GM19468 (cell line): ENCODE measurements around the gene MRAS.

Experiments
- ATAC-seq: cut with Tn5 transposase; IDR thresholded peaks from one replicate; pipeline ENCODE4 v1.9.1; 2021; ENCODE audit warnings: mild to moderate bottlenecking, moderate library complexity, moderate number of reproducible peaks; ENCODE audit not compliant: unreplicated experiment; ENCODE audit errors: extremely low read depth

The MRAS gene

DNA sequence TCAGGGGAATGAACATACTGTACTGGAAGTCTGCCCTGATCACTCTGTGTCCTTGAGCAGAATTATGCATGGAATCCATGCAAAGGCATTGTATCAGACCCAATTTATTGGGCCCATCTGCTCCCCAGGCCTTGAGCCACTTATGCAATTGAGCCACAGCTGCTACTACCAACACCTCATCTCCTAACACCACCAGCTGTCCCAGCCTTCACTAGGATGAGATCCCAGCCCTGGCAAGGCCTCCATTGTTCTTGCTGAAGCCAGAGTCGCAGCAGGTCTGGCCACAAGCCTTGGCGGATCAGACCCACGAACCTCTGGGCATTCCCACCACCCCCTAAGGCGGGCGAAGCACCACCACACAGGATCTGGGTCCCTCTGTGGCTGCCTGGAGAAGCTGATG lies 9.6 kb upstream of the MRAS start:
- ATAC-seq = no peak

DNA sequence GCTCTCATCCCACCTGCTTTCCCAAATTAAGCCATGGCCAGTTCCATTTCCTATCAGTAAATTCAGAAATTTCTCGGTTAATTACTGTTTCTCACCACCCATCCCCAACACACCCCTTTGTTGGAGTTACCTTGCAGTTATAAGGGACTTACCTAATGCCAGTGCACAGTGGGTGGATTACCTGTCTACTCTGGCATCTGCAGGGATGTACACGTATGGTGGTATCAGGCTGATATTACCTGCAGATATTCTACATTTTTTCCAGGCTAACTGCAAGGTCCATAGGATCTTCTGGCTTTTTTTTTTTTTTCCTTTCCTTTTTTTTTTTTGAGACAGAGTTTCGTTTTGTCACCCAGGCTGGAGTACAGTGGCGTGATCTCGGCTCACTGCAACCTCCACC lies 7.9 kb upstream of the MRAS start:
- no peak for ATAC-seq

DNA sequence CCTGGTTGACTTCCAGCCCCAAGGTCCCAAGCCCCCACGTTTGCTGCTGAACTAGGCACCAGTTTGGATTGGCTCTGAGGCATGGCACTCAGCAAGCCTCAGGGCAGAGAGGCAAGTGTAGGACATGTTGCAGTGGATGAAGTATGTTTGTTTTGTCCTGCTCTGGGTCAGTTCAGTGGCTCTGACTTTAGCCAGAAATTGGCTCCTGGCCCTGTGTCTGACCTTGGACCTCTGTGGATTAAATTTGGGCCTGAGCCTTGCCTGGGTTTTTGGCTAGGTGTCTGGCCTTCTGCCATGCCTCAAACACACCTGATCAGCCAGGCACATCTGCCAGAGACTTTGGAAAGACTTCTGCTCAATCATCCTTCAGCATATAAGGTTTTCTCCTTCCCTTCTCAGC lies 3.6 kb upstream of the MRAS start:
- no peak for ATAC-seq

DNA sequence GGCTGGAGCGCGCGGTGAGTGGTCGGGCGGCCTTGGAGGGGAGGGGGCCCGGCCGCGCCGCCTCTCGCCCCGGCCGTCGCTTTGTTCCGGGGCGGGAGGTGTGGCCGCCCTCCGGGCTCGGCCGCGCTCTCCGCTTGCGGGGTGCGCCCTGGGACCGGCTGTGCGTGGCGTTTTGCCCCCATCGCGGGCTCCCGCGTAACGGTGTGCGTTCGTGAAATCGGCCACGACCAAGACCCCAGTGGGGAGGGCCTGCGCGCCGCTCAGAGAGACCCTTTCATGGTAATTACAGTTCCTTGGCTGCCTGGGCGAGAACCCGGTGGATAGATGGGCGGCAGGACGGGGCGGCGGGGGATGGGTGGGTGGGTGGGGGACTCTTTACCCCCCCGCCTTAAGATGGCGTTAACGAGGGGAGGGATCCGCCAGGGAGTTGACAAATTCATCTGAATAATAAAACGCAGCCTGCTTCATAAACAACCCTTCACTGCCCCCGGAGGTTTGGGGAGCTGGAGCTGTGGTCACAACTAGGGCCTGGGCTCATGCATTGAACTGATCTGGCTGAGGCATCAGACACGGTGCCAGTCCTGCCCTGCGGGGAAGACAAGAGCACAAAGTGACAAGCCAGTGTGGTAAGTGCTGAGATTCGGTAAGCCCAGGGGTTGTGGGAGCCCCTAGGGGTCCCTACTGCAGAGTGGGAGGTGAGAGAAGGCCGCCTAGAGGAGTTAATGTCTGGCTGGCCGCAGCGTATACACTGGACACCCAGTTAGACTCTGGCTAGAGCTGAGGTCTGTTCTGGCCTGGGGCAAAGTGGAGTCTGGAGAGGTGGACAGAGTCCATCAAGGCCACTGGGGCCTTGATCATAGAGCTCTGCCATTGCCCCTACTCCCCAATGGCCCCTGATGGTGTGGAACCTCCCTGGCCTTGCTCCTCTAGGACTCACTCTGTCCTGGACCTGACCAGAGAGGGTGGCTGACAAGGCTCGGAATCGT lies 668 bp downstream of the MRAS start:
- no peak for ATAC-seq

DNA sequence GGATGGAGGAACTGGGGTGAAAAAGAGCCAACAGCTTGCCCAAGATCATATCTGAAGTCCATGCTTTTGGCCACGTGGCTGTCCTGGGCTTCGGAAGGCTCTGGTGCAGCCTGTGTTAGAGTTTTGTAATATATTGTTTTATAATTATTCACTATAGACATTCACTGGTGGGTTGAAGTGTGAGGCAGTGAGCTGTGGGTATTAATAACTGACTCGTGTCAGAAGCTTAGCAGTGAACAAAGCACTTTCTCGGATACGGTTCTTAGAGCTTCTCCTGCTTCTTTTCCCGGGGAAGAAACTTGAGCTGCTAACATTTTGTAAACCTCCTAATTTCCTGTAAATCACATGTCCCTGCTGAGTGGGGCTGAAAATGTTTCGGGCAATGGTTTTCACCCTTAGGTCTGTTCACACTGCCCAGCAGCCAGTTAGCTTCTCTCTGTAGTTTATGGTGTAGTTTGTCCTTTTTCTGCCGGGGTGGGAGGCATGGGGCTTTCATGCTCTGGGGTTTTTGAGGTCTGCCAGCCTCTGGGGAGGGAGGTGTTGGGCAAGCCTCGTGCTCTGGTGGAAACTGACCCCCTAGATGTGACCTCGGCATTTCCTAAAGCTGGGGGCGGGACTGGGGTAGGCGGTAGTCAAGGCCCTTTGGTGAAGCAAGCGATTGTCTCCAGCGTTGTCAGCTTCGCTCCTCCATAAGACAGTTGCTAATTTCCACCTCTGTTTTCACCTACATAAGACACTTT lies 1.7 kb downstream of the MRAS start:
- no peak for ATAC-seq

DNA sequence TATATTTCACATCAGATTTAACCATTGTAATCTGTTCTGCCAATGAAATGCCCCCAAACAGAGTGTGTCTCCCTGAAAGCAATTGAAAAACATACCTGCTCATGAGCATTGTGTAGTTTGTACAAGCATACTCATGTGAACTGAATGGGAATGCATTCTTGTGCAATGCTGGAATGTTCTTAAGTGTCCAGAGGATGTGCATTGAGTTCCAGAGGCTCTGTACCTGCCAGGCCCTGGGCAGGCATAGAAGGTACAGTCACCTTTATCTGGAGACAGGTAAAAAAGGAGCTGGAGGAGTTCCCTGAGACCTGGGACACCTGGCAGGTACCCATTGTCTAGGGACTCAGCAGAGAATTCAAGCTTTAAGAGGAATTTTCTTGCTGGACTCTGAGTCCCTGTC lies 2.8 kb downstream of the MRAS start:
- no peak for ATAC-seq

DNA sequence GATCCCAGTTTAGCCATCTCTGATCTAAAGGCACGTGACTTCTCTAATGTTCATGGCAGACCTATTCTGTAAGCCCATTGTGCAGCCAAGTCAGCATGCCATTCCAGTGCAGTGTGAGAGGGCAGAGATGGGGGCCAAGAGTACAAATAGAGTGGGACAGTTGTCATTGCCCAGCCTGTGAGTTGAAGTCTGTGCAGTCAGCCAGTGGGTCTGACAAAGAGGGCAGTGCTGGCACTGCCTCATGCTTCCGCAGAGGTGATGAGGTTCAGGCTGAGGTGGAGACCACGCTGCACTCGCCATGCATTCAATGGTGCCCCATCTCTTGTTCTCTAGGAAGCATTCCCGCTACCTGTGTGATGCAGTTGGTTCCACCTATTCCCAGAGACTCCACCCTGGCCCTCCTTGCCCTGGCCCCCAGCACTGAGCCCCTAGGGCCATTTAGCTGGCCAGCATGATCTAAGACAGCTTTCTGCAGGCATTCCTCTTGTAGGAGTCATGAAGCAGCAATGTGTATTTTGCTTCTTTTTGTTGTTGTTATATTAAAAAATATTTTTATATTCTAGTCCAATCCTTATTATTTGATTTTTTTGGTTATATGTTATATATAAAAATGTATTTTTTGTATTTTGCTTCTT lies 3.7 kb downstream of the MRAS start:
- ATAC-seq = no peak

DNA sequence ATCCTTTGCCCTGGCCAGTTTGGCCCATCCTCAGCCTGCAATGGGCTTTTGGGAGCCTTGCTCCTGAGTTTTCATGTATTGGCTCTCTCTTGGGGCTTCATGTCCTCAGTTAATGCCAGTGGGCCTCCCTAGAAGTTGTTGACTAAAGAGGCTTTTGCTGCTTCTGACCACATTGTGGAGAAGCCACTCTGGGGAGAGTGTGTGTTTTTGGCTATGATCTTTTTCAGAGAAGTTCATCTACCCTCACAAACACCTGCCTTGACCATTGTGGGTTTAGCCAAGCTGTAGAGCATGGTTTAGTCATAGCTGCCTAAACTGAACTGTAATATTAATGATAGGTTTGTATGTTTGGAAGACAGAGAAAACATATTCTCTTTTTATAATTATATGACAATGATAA lies 6.0 kb downstream of the MRAS start:
- no peak for ATAC-seq

DNA sequence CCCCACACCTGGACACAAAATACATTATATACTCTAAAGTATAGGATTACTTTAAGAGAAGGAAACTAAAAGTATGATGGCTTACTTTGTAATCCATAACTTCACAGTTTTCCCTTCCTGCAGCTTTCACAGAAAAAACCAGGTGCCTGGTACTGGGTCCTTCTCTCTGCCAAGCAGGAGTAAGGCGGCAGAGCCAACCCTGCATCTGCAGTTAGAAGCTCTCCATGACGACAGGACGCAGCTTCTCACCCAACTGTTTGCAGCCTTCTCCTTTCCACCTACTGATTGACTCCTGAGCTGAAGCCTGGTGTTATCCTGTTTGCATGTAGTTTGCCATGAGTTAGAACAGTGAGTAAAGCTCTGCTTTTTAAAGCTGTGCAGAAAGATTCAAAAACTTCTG lies 6.7 kb downstream of the MRAS start:
- ATAC-seq = no peak

DNA sequence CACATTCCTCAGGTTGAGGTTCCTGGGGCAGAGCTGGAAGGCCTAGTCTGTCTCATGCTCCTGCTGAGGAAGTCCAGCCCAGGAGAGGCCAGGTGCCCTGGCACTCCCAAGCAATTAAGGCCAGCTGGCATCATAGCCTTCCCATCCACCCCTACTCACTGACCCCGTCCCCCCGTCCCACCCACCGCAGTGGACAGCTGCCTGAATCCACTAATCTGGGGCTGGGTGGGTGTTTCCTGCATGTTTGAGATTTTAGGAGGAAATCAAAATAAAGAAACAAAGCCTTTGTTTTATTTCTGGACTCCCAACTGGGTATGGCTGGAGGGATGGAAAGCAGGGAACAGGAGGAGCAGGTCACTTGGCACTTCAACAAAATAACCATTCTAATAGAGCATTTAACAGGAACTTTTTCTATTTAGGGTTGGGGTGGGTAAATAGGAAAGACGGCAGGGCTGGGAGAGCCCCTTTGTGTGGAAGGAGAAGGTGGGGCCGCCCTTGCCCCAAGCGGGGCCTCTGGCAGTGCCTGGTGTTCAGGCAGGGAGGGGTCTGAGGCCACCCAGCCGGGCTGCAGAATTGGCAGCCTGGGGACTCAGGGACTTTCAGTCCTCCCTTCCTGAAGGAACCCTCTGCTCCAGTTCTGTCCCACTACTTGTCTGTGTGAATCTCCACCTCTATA lies 8.5 kb downstream of the MRAS start:
- ATAC-seq = no peak

DNA sequence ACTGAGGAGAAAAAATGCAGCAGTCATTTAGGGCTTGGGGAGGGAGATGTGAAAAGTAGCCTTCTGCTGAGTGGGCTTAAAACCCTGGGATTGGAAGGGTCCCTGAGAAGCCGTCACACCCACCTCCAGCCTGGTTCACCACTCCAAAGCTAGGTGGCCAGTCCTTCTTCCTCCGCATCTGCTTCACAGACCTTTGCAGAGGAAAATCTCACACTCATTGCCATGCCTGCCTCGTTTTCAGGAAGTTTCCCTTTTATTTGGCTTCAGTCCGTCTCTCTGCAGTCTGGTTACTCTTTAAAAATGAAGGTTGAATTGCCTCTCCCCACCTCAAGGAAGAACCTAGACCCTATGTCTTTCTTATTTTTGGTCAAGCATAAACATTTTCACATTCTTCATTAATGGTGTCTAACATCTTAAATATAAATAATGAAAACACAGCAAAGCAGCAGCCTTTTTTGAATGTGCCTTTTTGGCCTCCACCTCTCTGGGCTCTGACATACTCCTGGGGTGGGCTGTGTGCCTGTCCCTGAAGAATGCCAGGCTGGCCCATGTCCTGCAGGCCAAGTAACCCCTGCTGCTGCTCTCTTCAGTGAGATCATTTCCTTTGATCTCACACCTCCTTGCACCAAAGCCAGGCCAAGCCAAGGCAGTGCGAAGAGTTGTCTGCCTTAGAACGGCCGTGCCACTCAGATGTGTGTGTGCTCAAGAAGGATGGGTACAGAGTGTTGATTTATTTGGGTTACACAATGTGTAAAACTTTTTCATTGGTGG lies 11.0 kb downstream of the MRAS start:
- no peak for ATAC-seq

DNA sequence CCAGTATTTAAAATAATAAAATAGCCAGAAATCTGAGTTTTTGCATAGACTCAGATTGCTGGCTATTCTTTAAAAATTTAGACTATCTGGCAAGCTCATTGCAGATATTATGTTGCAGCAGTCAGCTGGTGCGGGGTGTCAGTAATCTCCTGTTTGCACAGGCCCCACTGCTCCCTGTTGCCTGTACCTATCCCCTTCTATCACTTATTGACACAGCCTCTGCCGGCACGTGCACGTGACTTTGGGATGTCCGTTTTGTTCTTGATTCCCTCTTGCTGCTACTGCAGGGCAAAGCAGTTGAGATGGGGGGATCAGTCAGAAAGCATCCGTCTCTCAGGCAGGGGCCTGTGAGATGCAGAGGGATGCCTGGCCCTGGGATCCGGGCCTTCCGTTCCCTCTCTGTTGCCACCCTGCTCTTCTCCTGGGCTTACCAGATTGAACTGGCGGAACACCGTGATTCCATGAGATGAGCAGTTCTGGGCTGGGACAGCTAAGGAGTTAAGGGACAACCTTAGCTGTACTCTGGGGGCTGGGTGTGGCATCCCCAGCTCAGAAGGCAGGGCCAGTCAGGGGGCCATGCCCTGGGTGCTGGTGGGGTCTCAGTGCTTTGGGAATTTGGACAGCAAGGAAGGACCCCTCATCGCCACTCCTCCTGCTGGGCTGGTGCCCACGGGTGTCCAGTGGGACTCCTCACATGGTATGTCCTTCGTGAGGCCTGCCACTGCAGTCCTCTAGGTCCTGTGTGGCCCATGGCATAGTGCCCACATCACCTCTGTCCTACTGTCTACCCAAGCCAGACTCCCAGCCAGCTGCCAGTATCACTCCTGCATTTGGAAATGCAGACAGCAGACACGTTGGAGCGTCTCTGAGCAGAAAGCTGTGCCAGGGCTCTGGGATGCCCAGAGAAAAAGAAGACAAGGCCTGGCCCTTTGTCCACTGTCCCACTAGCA lies 11.8 kb downstream of the MRAS start:
- ATAC-seq = no peak

DNA sequence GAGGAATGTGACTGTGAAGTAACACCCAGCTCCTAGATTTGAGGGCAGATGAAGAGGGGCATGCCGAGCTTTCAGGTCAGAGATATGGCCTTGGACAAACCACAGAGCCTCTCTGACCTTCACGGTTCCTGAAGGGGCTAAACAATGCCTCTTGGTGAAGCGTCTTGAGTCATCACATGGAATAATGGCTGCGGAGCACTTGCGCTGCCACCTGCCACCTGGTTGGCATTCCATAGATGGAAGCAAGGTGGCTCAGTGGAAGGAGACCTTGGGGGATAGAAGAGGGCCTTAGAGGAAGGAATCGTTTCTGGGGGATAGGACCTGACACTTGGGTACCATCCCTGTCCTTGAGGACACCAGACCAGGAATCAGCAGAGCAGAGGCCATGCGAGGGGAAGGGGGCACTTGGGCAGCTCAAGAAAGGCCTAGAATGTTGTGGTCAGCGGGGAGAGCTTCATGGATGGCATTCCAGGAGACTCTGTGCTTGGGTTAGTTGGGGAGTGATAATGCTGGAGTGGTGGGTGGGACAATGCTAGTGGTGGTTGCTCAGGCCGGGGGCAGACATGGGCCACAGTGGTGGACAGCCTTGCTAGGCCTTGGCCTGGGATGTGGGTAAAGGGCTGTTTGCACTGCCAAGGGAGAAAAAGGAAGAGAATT lies 12.6 kb downstream of the MRAS start:
- ATAC-seq = no peak

DNA sequence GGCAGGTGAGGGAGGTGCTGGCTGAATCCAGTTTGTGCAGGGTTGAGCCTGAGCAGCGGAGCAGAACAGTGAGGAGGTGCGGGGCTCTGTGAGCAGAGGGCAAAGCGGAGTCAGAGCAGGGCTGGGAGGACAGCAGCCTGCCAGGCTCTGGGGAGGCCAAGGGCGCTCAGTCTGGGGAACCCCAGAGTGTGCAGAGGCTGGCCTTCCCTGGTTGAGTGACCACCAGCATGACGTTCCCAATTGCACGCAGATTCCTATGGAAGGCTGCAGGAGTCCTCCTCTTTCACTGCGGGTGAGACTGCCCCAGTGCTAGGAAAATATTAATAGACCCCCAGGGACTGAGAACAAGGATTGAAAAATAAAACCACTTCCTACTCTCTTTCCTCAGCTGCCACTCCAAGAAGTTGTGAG lies 13.2 kb downstream of the MRAS start:
- ATAC-seq = no peak

DNA sequence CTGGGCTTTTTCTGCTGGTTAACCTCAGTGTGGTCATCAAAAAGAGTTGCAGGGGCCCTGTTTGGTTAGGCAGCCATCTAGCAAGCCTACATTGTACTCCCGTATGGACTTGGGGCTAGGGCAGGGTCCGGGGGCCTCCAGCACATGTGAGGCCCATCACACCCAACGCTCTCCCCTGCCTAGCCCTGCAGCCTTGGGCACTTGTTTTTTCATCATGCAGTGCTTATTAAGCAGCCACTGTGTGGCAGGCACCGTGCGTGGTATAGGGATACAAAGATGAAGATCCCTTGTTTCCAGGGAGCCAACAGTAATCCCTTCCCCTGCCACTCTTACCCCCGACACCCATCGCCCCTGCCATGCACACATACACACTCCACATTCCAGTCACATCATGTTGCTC lies 14.2 kb downstream of the MRAS start:
- no peak for ATAC-seq

DNA sequence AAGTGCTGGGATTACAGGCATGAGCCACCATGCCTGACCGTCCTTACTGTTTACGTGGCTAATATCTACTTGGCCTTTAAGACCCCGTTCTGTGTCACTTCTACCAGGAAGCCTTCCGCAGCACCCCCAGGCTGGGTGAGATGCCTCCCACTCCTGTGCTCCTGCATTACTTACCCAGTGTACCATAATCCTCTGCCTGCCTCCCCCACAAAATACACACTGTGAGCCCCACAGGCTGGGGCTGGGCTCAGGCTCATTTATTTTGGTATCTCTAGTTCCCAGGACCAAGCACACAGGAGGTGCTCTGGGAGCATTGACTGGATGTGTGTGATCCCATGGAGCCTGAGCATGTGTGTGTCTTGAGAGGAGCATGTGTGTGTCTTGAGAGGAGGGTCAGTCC lies 14.9 kb downstream of the MRAS start:
- ATAC-seq = no peak

DNA sequence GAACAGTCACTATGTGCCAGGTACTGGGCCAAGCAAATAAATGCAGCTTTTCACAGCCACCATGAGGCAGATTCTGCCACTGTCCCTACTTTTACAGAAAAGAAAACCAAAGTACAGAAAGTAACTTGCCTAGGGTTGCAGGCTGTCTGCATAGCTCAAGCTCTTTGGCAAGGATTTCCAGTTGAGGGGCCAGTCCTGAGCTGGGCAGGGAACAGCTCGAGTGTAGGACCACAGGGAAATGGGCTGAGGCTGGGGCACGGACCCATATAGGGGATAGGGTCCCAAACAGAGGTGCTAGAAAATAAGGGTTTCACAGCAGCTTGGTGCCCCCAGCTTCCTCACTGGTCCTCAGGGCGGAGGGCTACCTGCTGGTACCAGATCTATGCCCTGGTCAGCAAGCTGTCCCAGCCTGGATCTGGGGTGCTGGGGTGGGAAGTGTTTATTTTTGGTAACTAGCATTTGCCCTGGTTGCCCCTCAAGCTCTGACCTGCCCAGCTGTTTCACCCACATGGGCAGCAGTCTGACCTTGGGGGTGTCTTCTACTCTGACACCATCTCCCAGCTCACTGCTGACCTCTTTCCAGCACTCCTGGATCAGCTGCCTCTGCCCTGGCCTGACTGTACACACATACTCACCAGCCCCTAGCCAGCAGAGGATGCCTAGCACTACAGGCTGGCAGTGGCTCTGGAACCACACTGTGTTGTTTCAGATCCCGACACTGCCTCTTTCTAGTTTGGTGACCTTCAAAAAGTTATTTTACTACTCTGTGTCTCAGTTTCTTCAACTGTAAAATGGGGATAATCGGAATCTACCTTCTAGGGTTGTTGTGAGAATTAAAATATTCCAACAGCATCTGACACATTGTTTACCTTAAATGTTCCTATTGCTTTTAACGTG lies 16.2 kb downstream of the MRAS start:
- ATAC-seq = no peak
